ENCODE results near the gene NEK1. TPM values are rescaled to one million over a fixed set of nuclear protein-coding genes. Genes with fewer than 3 reads are reported as not detected.
A peak's percentile ranks its signal among the peaks of the same experiment; 100 is the strongest.

Gene NEK1
- total RNA-seq, 2 donors from 2014 or later: 12.2 to 15.1 TPM

- Mint-ChIP-seq H3K27ac (no peak overlapping the region), H3K36me3 (ENCODE audit: low read depth) (peaks cover 26% of the 10 kb centered on the region), H3K4me1 (no peaks in the 10 kb centered on the region), H3K27me3 (ENCODE audit: insufficient read depth) (no peaks in the 10 kb centered on the region), H3K9me3 (peaks cover 20% of the 10 kb centered on the region), H3K4me3 (no peak overlapping the region)
- TF ChIP-seq CTCF (conservative IDR thresholded peaks at IDR 0.05): no peak
- no peak overlapping the region for H3K9ac ChIP-seq (ENCODE audit: extremely low read depth, low read length, poor library complexity, severe bottlenecking)
- H3K36me3 ChIP-seq (ENCODE audit: control insufficient read depth, insufficient read depth, low read length): peaks cover 7% of the 10 kb centered on the region
- no peak overlapping the region for H3K4me3 ChIP-seq (ENCODE audit: low read length)
- H3K9me3 ChIP-seq (ENCODE audit: control insufficient read depth, low read length): peaks cover 23% of the 10 kb centered on the region
- peaks cover 3% of the 10 kb centered on the region for H3K4me1 ChIP-seq (ENCODE audit: control insufficient read depth, insufficient read depth, low read length)
- no peak overlapping the region for H3K27ac ChIP-seq (ENCODE audit: low read depth, low read length)
- H3K27me3 ChIP-seq (ENCODE audit: control insufficient read depth, insufficient read depth, low read length, poor library complexity, severe bottlenecking): no peaks in the 10 kb centered on the region
- no peak for DNase-seq
Observed at GRCh38 chr4:169489306-169489705, 123.1 kb downstream of the NEK1 start.

- Mint-ChIP-seq H3K4me3 (no peak overlapping the region), H3K9me3 (peaks cover 18% of the 10 kb centered on the region), H3K36me3 (ENCODE audit: low read depth) (peaks cover 22% of the 10 kb centered on the region), H3K4me1 (no peaks in the 10 kb centered on the region), H3K27me3 (ENCODE audit: insufficient read depth) (no peaks in the 10 kb centered on the region), H3K27ac (no peak overlapping the region)
- Histone ChIP-seq H3K9me3 (ENCODE audit: control insufficient read depth, low read length) (peaks cover 27% of the 10 kb centered on the region), H3K27me3 (ENCODE audit: control insufficient read depth, insufficient read depth, low read length, poor library complexity, severe bottlenecking) (no peaks in the 10 kb centered on the region), H3K9ac (ENCODE audit: extremely low read depth, low read length, poor library complexity, severe bottlenecking) (no peak overlapping the region), H3K4me3 (ENCODE audit: low read length) (no peak overlapping the region), H3K4me1 (ENCODE audit: control insufficient read depth, insufficient read depth, low read length) (peaks cover 3% of the 10 kb centered on the region), H3K36me3 (ENCODE audit: control insufficient read depth, insufficient read depth, low read length) (no peaks in the 10 kb centered on the region), H3K27ac (ENCODE audit: low read depth, low read length) (no peak overlapping the region)
- TF ChIP-seq CTCF (conservative IDR thresholded peaks at IDR 0.05): peak; percentile 77
- peak; percentile 74 for DNase-seq
- WGBS, 2 experiments (ENCODE audit: insufficient coverage in 1 of 2, insufficient read length in 1 of 2): 32 to 44% methylated on average over 4 to 7 of the region's 7 CpGs
Observed at GRCh38 chr4:169485791-169486742, 126.3 kb downstream of the NEK1 start.

GRCh38 chr4:169485086-169485485, 127.3 kb downstream of the NEK1 start:
- Mint-ChIP-seq H3K4me1 (no peaks in the 10 kb centered on the region), H3K4me3 (no peak overlapping the region), H3K9me3 (peaks cover 11% of the 10 kb centered on the region), H3K36me3 (ENCODE audit: low read depth) (peaks cover 19% of the 10 kb centered on the region), H3K27me3 (ENCODE audit: insufficient read depth) (no peaks in the 10 kb centered on the region), H3K27ac (no peak overlapping the region)
- DNase-seq: no peak
- Histone ChIP-seq H3K27ac (ENCODE audit: low read depth, low read length) (no peak overlapping the region), H3K9ac (ENCODE audit: extremely low read depth, low read length, poor library complexity, severe bottlenecking) (no peak overlapping the region), H3K27me3 (ENCODE audit: control insufficient read depth, insufficient read depth, low read length, poor library complexity, severe bottlenecking) (no peaks in the 10 kb centered on the region), H3K9me3 (ENCODE audit: control insufficient read depth, low read length) (peaks cover 25% of the 10 kb centered on the region), H3K4me1 (ENCODE audit: control insufficient read depth, insufficient read depth, low read length) (peaks cover 3% of the 10 kb centered on the region), H3K4me3 (ENCODE audit: low read length) (no peak overlapping the region), H3K36me3 (ENCODE audit: control insufficient read depth, insufficient read depth, low read length) (no peaks in the 10 kb centered on the region)
- no peak for TF ChIP-seq CTCF (conservative IDR thresholded peaks at IDR 0.05)

Measured in endodermal cell (in vitro differentiated cells).